Loucy (cell line): ENCODE results near the gene EEF1A1.
"Not testable (repeated sequence)": the region's sequence is repeated elsewhere in the genome, so short reads cannot be mapped to it uniquely, and the experiment has no call there.

ENCODE experiments used
- H2AFZ ChIP-seq: fragments of 200-600 bp; sonication (generic); 2 replicates; pipeline ENCODE4 v1.6.0; 2016; ENCODE audit warnings: antibody characterized with exemption, mild to moderate bottlenecking, low read length, moderate library complexity
- H3F3A ChIP-seq: fragments of 200-600 bp; 2 replicates; pipeline ENCODE4 v1.6.0; 2016; ENCODE audit warnings: antibody characterized with exemption, low read depth, mild to moderate bottlenecking
- H3K27me3 ChIP-seq: fragments of 200-600 bp; sonication (generic); 2 replicates; pipeline ENCODE4 v1.6.1; 2014; ENCODE audit warnings: low read length, mild to moderate bottlenecking; ENCODE audit not compliant: insufficient read depth, poor library complexity, severe bottlenecking
- H3K36me3 ChIP-seq: fragments of 200-600 bp; sonication (generic); 2 replicates; pipeline ENCODE4 v1.6.1; 2016; ENCODE audit warnings: low read length; ENCODE audit not compliant: insufficient read depth
- H3K4me1 ChIP-seq: fragments of 200-600 bp; sonication (generic); 2 replicates; pipeline ENCODE4 v1.5.1; 2014; ENCODE audit warnings: low read length, mild to moderate bottlenecking; ENCODE audit not compliant: insufficient read depth, poor library complexity, severe bottlenecking
- H3K4me2 ChIP-seq: fragments of 200-600 bp; sonication (generic); 2 replicates; pipeline ENCODE4 v1.6.0; 2014; ENCODE audit warnings: antibody characterized with exemption, low read length, low read depth, mild to moderate bottlenecking; ENCODE audit not compliant: poor library complexity, severe bottlenecking
- H3K4me3 ChIP-seq: fragments of 200-600 bp; sonication (generic); 2 replicates; pipeline ENCODE4 v1.5.1; 2014; ENCODE audit warnings: low read length, mild to moderate bottlenecking, mixed read lengths; ENCODE audit not compliant: poor library complexity, severe bottlenecking
- H3K79me2 ChIP-seq: fragments of 200-600 bp; sonication (generic); 2 replicates; pipeline ENCODE4 v1.6.1; 2014; ENCODE audit warnings: low read length; ENCODE audit not compliant: insufficient read depth
- H3K9ac ChIP-seq: fragments of 200-600 bp; sonication (generic); 2 replicates; pipeline ENCODE4 v1.6.0; 2014; ENCODE audit warnings: mild to moderate bottlenecking, low read depth, low read length, moderate library complexity; ENCODE audit not compliant: poor library complexity, severe bottlenecking
- H3K9me2 ChIP-seq: fragments of 200-600 bp; sonication (generic); replicated peaks from 2 replicates; pipeline ENCODE4 v1.6.1; 2016; ENCODE audit warnings: low read depth, low read length, mixed read lengths
- H3K9me3 ChIP-seq: fragments of 200-600 bp; sonication (generic); 2 replicates; pipeline ENCODE4 v1.6.1; 2014; ENCODE audit warnings: mild to moderate bottlenecking, antibody characterized with exemption, low read length, low read depth; ENCODE audit not compliant: insufficient read depth
- H4K20me1 ChIP-seq: fragments of 200-600 bp; sonication (generic); 2 replicates; pipeline ENCODE4 v1.6.0; 2014; ENCODE audit warnings: antibody characterized with exemption, low read length, mild to moderate bottlenecking; ENCODE audit not compliant: insufficient read depth, poor library complexity, severe bottlenecking
- CTCF ChIP-seq: fragments of 200-600 bp; sonication (generic); conservative IDR thresholded peaks from 2 replicates; pipeline ENCODE4 v1.5.1; 2014; ENCODE audit warnings: mild to moderate bottlenecking, antibody characterized with exemption, low read length
- EZH2phosphoT487 ChIP-seq: fragments of 200-600 bp; IDR thresholded peaks from 2 replicates; pipeline ENCODE4 v1.6.1; 2018; ENCODE audit warnings: antibody characterized with exemption, mild to moderate bottlenecking, moderate library complexity, borderline replicate concordance

EEF1A1 gene

GRCh38 chr6:73558624-73559398, 38.0 kb upstream of the EEF1A1 start:
- H3K36me3 ChIP-seq: no peaks in the 10 kb centered on the region
- H2AFZ ChIP-seq: no peak overlapping the region
- H3K79me2 ChIP-seq: no peaks in the 10 kb centered on the region
- H3K4me2 ChIP-seq: no peak overlapping the region
- TF ChIP-seq EZH2phosphoT487: no peak
- TF ChIP-seq CTCF: no peak
- H3K9me3 ChIP-seq: no peaks in the 10 kb centered on the region
- H3K4me1 ChIP-seq: no peaks in the 10 kb centered on the region
- no peaks in the 10 kb centered on the region for H3F3A ChIP-seq
- H3K9me2 ChIP-seq: no peaks in the 10 kb centered on the region
- no peaks in the 10 kb centered on the region for H4K20me1 ChIP-seq
- H3K27me3 ChIP-seq: no peaks in the 10 kb centered on the region
- H3K4me3 ChIP-seq: no peak overlapping the region
- H3K9ac ChIP-seq: no peak overlapping the region

- Histone ChIP-seq H3F3A (no peaks in the 10 kb centered on the region), H3K4me3 (no peak overlapping the region), H3K4me1 (no peaks in the 10 kb centered on the region), H3K9me3 (no peaks in the 10 kb centered on the region), H2AFZ (no peak overlapping the region; the same call in 1 of the 2 replicates), H4K20me1 (no peaks in the 10 kb centered on the region), H3K27me3 (no peaks in the 10 kb centered on the region), H3K9me2 (no peaks in the 10 kb centered on the region), H3K4me2 (no peak overlapping the region), H3K9ac (no peak overlapping the region), H3K79me2 (no peaks in the 10 kb centered on the region), H3K36me3 (no peaks in the 10 kb centered on the region)
- TF ChIP-seq CTCF (no peak), EZH2phosphoT487 (no peak)
Observed at GRCh38 chr6:73556836-73557235, 36.0 kb upstream of the EEF1A1 start.

- not testable (repeated sequence) for H3F3A ChIP-seq, H3K36me3 ChIP-seq, H2AFZ ChIP-seq, H3K27me3 ChIP-seq, H3K79me2 ChIP-seq, H4K20me1 ChIP-seq, H3K9me3 ChIP-seq, H3K4me1 ChIP-seq, H3K9ac ChIP-seq, H3K4me3 ChIP-seq, H3K9me2 ChIP-seq, H3K4me2 ChIP-seq
Observed at GRCh38 chr6:73555380-73555949, 34.6 kb upstream of the EEF1A1 start.

GRCh38 chr6:73551115-73551514, 30.3 kb upstream of the EEF1A1 start:
- H3K9me2 ChIP-seq, H3K4me3 ChIP-seq, H3K4me1 ChIP-seq, H3K27me3 ChIP-seq, H3K36me3 ChIP-seq, H3K9me3 ChIP-seq, H3K79me2 ChIP-seq, H2AFZ ChIP-seq, H3K9ac ChIP-seq, H3F3A ChIP-seq, H3K4me2 ChIP-seq, H4K20me1 ChIP-seq: not testable (repeated sequence)
